Esophagus muscularis mucosa (tissue), 4 donors: ENCODE results near the gene SUMO1.

Experiments
- CTCF ChIP-seq, 3 experiments: fragments of 200-600 bp in 2 of 3; fragments of 450-650 bp in 1 of 3; sonication (generic) in 2 of 3; IDR thresholded peaks; one replicate each; pipeline ENCODE4 v1.5.1; 2017 to 2019; ENCODE audit warnings: antibody characterized with exemption in 3 of 3, mild to moderate bottlenecking in 2 of 3, moderate library complexity in 1 of 3
- EP300 ChIP-seq: sonication (generic); formaldehyde crosslinking; IDR thresholded peaks from one replicate; pipeline ENCODE4 v1.6.1; 2017; ENCODE audit warnings: antibody characterized with exemption
- POLR2A ChIP-seq: fragments of 450-650 bp; IDR thresholded peaks from one replicate; pipeline ENCODE4 v1.6.1; 2017; ENCODE audit warnings: antibody characterized with exemption, moderate library complexity, mild to moderate bottlenecking, low read depth
- POLR2AphosphoS5 ChIP-seq, 2 donors: sonication (generic); formaldehyde crosslinking; IDR thresholded peaks; one replicate each; pipeline ENCODE4 v1.6.1; 2017; ENCODE audit warnings: antibody characterized with exemption in 2 of 2

DNA sequence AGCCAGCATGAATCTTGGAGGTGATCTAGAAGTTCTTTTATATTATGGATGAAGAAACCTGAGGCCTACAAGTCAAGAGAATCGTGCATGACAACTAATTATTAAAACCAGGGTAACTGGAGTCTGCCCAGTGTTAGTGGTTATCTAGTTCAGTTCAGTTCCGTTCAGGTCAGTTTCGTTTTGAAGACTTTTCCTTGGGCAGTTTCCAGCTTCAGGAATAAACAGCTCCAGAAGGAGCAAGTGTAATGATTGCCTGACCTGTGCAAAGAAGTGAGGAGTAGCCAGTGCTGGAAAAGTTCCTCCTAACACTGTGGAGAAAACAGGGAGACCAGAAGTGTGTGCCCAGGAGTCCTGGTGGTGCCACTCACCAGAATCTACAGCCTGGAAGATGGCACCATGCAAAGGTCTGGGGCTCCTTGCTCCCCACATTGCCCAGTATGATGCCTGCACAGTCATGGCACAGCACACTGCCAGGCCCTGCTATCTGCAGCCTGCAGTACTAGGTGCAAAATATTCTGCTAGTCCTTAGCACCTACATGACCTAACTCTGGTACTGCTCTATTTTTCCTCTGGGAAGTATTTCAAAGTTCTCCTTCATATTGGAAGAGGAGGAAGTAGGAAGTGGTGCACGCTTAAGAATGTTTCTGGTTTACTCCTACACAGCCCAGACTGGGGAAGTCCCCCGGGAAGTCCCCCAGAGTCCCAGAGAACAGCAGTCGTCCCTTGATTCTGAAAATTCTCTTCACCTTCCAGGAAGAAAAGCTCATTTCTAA, 65.8 kb downstream of the SUMO1 start:
- TF ChIP-seq CTCF (IDR thresholded peaks at IDR 0.05) (no peak), POLR2A (no peak), EP300 (no peak), POLR2AphosphoS5 (IDR thresholded peaks at IDR 0.05) (no peak)
